ENCODE measurements around the gene KCNMA1.
A peak's percentile ranks its signal among the peaks of the same experiment; 100 is the strongest.

Gene KCNMA1

DNA sequence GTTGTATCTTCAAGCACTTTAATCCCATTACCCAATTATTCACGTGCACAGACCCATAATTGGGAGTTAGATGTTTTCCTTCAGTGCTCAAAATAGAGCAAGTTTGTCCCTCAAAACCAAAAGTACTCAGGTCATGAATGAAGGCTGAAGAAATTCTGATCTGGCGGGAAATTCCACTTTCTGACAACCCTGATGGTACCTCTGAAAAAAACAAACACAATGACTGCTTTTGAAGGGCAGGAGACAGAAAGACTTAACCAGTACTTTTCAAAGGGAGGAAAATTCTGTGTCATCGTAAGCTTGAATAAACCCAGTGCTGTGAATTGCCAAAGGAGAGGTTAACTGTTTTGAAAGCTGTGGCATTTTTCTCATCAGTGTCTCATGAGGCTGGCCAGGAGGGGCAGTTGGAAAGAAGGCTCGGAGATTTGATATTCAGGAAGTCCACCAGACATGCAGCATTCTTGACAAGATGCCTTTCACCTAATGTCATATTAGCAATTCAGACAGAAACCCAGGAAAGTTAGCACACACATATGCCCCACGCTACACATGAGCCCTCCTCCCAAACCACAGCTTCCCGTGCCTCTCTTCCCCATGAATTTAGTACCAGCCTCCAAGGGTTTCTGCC lies 347.0 kb downstream of the KCNMA1 start:
- Histone ChIP-seq H3K27me3 (ENCODE audit: control insufficient read depth, insufficient read depth, low read length) (no peaks in the 10 kb centered on the region), H3K9ac (ENCODE audit: low read depth, low read length) (peak overlapping the region; percentile 79), H3K4me2 (ENCODE audit: low read length) (peak overlapping the region; percentile 60), H3K36me3 (ENCODE audit: insufficient read depth, low read length) (no peaks in the 10 kb centered on the region), H3K4me1 (ENCODE audit: control insufficient read depth, insufficient read depth, low read length) (peaks cover 70% of the 10 kb centered on the region), H3K4me3 (ENCODE audit: low read length) (no peak overlapping the region), H3K9me3 (replicated peaks; ENCODE audit: low read length) (no peaks in the 10 kb centered on the region)

DNA sequence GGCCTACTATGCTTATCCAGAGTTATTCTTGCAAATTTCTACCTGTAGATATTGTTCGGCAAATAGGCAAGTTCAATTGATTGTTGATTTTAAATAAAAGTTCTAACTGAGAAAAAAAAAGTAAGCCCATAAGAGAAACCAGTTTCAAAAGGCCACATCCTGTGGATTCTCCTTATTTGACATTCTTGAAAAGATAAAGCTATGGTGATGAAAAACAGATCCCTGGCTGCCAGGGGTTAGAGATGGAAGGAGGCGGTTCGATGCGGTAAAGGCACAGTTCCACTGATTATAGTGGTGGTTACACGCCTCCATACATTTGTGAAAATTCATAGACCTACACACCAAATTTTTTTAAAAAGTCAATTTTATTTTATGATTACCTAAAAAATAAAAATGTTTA lies 347.8 kb downstream of the KCNMA1 start:
- no peaks in the 10 kb centered on the region for H3K27me3 ChIP-seq (ENCODE audit: control insufficient read depth, insufficient read depth, low read length)
- H3K4me2 ChIP-seq (ENCODE audit: low read length) = no peak overlapping the region
- H3K4me1 ChIP-seq (ENCODE audit: control insufficient read depth, insufficient read depth, low read length) = peaks cover 69% of the 10 kb centered on the region
- no peak overlapping the region for H3K4me3 ChIP-seq (ENCODE audit: low read length)
- H3K9ac ChIP-seq (ENCODE audit: low read depth, low read length) = peak overlapping the region; percentile 79
- no peaks in the 10 kb centered on the region for H3K36me3 ChIP-seq (ENCODE audit: insufficient read depth, low read length)
- no peaks in the 10 kb centered on the region for H3K9me3 ChIP-seq (replicated peaks; ENCODE audit: low read length)

- Histone ChIP-seq H3K4me1 (ENCODE audit: control insufficient read depth, insufficient read depth, low read length) (peaks cover 62% of the 10 kb centered on the region), H3K27me3 (ENCODE audit: control insufficient read depth, insufficient read depth, low read length) (no peaks in the 10 kb centered on the region), H3K9ac (ENCODE audit: low read depth, low read length) (no peak overlapping the region), H3K36me3 (ENCODE audit: insufficient read depth, low read length) (no peaks in the 10 kb centered on the region), H3K9me3 (replicated peaks; ENCODE audit: low read length) (no peaks in the 10 kb centered on the region), H3K4me2 (ENCODE audit: low read length) (no peak overlapping the region), H3K4me3 (ENCODE audit: low read length) (no peak overlapping the region)
Observed at GRCh38 chr10:77289027-77289501, 348.5 kb downstream of the KCNMA1 start.

GRCh38 chr10:77287647-77288120 lies 349.9 kb downstream of the KCNMA1 start:
- peaks cover 53% of the 10 kb centered on the region for H3K4me1 ChIP-seq (ENCODE audit: control insufficient read depth, insufficient read depth, low read length)
- no peaks in the 10 kb centered on the region for H3K27me3 ChIP-seq (ENCODE audit: control insufficient read depth, insufficient read depth, low read length)
- H3K9ac ChIP-seq (ENCODE audit: low read depth, low read length) = no peak overlapping the region
- H3K4me2 ChIP-seq (ENCODE audit: low read length) = no peak overlapping the region
- no peak overlapping the region for H3K4me3 ChIP-seq (ENCODE audit: low read length)
- no peaks in the 10 kb centered on the region for H3K9me3 ChIP-seq (replicated peaks; ENCODE audit: low read length)
- H3K36me3 ChIP-seq (ENCODE audit: insufficient read depth, low read length) = no peaks in the 10 kb centered on the region

GRCh38 chr10:77286531-77287508 lies 350.8 kb downstream of the KCNMA1 start:
- Histone ChIP-seq H3K4me2 (ENCODE audit: low read length) (no peak overlapping the region), H3K4me1 (ENCODE audit: control insufficient read depth, insufficient read depth, low read length) (peaks cover 44% of the 10 kb centered on the region), H3K36me3 (ENCODE audit: insufficient read depth, low read length) (no peaks in the 10 kb centered on the region), H3K27me3 (ENCODE audit: control insufficient read depth, insufficient read depth, low read length) (no peaks in the 10 kb centered on the region), H3K9me3 (replicated peaks; ENCODE audit: low read length) (no peaks in the 10 kb centered on the region), H3K4me3 (ENCODE audit: low read length) (no peak overlapping the region), H3K9ac (ENCODE audit: low read depth, low read length) (no peak overlapping the region)

- H3K9ac ChIP-seq (ENCODE audit: low read depth, low read length) = no peak overlapping the region
- no peaks in the 10 kb centered on the region for H3K36me3 ChIP-seq (ENCODE audit: insufficient read depth, low read length)
- peaks cover 34% of the 10 kb centered on the region for H3K4me1 ChIP-seq (ENCODE audit: control insufficient read depth, insufficient read depth, low read length)
- H3K9me3 ChIP-seq (replicated peaks; ENCODE audit: low read length) = no peaks in the 10 kb centered on the region
- no peaks in the 10 kb centered on the region for H3K27me3 ChIP-seq (ENCODE audit: control insufficient read depth, insufficient read depth, low read length)
- H3K4me2 ChIP-seq (ENCODE audit: low read length) = no peak overlapping the region
- no peak overlapping the region for H3K4me3 ChIP-seq (ENCODE audit: low read length)
Observed at GRCh38 chr10:77285529-77286182, 352.0 kb downstream of the KCNMA1 start.

GRCh38 chr10:77284797-77285196 lies 352.8 kb downstream of the KCNMA1 start:
- H3K4me2 ChIP-seq (ENCODE audit: low read length) = no peak overlapping the region
- no peak overlapping the region for H3K9ac ChIP-seq (ENCODE audit: low read depth, low read length)
- H3K4me3 ChIP-seq (ENCODE audit: low read length) = no peak overlapping the region
- H3K4me1 ChIP-seq (ENCODE audit: control insufficient read depth, insufficient read depth, low read length) = peaks cover 25% of the 10 kb centered on the region
- H3K9me3 ChIP-seq (replicated peaks; ENCODE audit: low read length) = no peaks in the 10 kb centered on the region
- no peaks in the 10 kb centered on the region for H3K27me3 ChIP-seq (ENCODE audit: control insufficient read depth, insufficient read depth, low read length)
- no peaks in the 10 kb centered on the region for H3K36me3 ChIP-seq (ENCODE audit: insufficient read depth, low read length)

GRCh38 chr10:77283326-77283725 lies 354.3 kb downstream of the KCNMA1 start:
- Histone ChIP-seq H3K4me2 (ENCODE audit: low read length) (no peak overlapping the region), H3K27me3 (ENCODE audit: control insufficient read depth, insufficient read depth, low read length) (no peaks in the 10 kb centered on the region), H3K36me3 (ENCODE audit: insufficient read depth, low read length) (no peaks in the 10 kb centered on the region), H3K9ac (ENCODE audit: low read depth, low read length) (no peak overlapping the region), H3K4me3 (ENCODE audit: low read length) (no peak overlapping the region), H3K4me1 (ENCODE audit: control insufficient read depth, insufficient read depth, low read length) (peaks cover 15% of the 10 kb centered on the region), H3K9me3 (replicated peaks; ENCODE audit: low read length) (no peaks in the 10 kb centered on the region)

DNA sequence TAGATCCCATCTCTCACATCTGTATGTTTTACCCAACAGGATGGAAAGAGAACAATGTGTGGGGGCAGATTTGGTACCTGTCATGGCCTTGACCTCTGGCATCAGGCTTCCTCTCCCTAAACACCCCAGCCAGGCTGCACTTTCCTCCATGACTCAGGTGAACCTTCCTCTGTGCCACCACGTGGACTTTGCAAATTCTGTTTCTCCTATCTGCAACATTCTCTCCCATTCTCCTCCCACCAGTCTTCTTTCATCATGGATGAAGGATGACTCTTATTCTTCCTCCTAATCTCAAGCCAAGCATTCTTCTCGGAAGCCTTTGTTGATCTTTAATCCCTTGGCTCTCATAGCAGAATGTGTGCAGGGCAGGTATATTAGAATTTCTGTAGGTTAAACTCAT lies 355.4 kb downstream of the KCNMA1 start:
- H3K9ac ChIP-seq (ENCODE audit: low read depth, low read length) = no peak overlapping the region
- H3K27me3 ChIP-seq (ENCODE audit: control insufficient read depth, insufficient read depth, low read length) = no peaks in the 10 kb centered on the region
- H3K36me3 ChIP-seq (ENCODE audit: insufficient read depth, low read length) = no peaks in the 10 kb centered on the region
- no peak overlapping the region for H3K4me2 ChIP-seq (ENCODE audit: low read length)
- no peak overlapping the region for H3K4me3 ChIP-seq (ENCODE audit: low read length)
- H3K4me1 ChIP-seq (ENCODE audit: control insufficient read depth, insufficient read depth, low read length) = peaks cover 5% of the 10 kb centered on the region
- H3K9me3 ChIP-seq (replicated peaks; ENCODE audit: low read length) = no peaks in the 10 kb centered on the region

GRCh38 chr10:77281719-77282118 lies 355.9 kb downstream of the KCNMA1 start:
- H3K9ac ChIP-seq (ENCODE audit: low read depth, low read length) = no peak overlapping the region
- no peak overlapping the region for H3K4me3 ChIP-seq (ENCODE audit: low read length)
- H3K4me2 ChIP-seq (ENCODE audit: low read length) = no peak overlapping the region
- H3K9me3 ChIP-seq (replicated peaks; ENCODE audit: low read length) = no peaks in the 10 kb centered on the region
- H3K4me1 ChIP-seq (ENCODE audit: control insufficient read depth, insufficient read depth, low read length) = peaks cover under 1% of the 10 kb centered on the region
- H3K36me3 ChIP-seq (ENCODE audit: insufficient read depth, low read length) = no peaks in the 10 kb centered on the region
- no peaks in the 10 kb centered on the region for H3K27me3 ChIP-seq (ENCODE audit: control insufficient read depth, insufficient read depth, low read length)

GRCh38 chr10:77279207-77279606 lies 358.4 kb downstream of the KCNMA1 start:
- Histone ChIP-seq H3K9me3 (replicated peaks; ENCODE audit: low read length) (no peaks in the 10 kb centered on the region), H3K4me1 (ENCODE audit: control insufficient read depth, insufficient read depth, low read length) (peaks cover 5% of the 10 kb centered on the region), H3K27me3 (ENCODE audit: control insufficient read depth, insufficient read depth, low read length) (no peaks in the 10 kb centered on the region), H3K36me3 (ENCODE audit: insufficient read depth, low read length) (no peaks in the 10 kb centered on the region), H3K4me3 (ENCODE audit: low read length) (no peak overlapping the region), H3K9ac (ENCODE audit: low read depth, low read length) (no peak overlapping the region), H3K4me2 (ENCODE audit: low read length) (no peak overlapping the region)

All from skeletal muscle satellite cell (primary cell).